HEK293 (cell line): Measurements from ENCODE around the gene SLC38A7.

ENCODE experiments used
- CTCF ChIA-PET: fragments of 350-600 bp; formaldehyde crosslinking; extraction: SDS; loops from one replicate; lab custom pipeline; 2021; ENCODE audit warnings: antibody characterized with exemption; lab: Yijun Ruan, JAX
- POLR2A ChIA-PET: fragments of 300-600 bp; formaldehyde crosslinking; extraction: SDS; loops from one replicate; lab custom pipeline; 2020; ENCODE audit warnings: antibody characterized with exemption, inconsistent platforms; lab: Yijun Ruan, JAX
- H3K27ac ChIP-seq: fragments of 200-500 bp; sonication (Bioruptor generic); 2 replicates; pipeline ENCODE4 v1.5.1; 2014; ENCODE audit warnings: low read depth, low read length, control low read depth, inconsistent platforms; ENCODE audit errors: extremely low read depth
- H3K36me3 ChIP-seq, 2 experiments: fragments of 200-500 bp in 1 of 2; sonication (Bioruptor generic) in 1 of 2; 1 replicate in 1 of 2; 2 replicates in 1 of 2; pipeline ENCODE4 v1.5.1; 2014 to 2017; ENCODE audit warnings: inconsistent platforms in 2 of 2, low read length in 2 of 2; ENCODE audit not compliant: control insufficient read depth in 2 of 2, insufficient read depth in 1 of 2
- H3K4me1 ChIP-seq: fragments of 200-500 bp; sonication (Bioruptor generic); 2 replicates; pipeline ENCODE4 v1.5.1; 2014; ENCODE audit warnings: mild to moderate bottlenecking, low read length, inconsistent platforms; ENCODE audit not compliant: control insufficient read depth, insufficient read depth
- H3K4me3 ChIP-seq: 2 replicates; pipeline ENCODE4 v1.5.1; 2011; ENCODE audit warnings: low read depth, mild to moderate bottlenecking, control low read depth, low read length, moderate library complexity
- H3K9me3 ChIP-seq: fragments of 200-500 bp; sonication (Bioruptor generic); 2 replicates; pipeline ENCODE4 v1.5.1; 2014; ENCODE audit warnings: low read depth, low read length, inconsistent platforms; ENCODE audit not compliant: control insufficient read depth, insufficient read depth
- IKZF3 ChIP-seq: fragments of 450-650 bp; IDR thresholded peaks from 2 replicates; pipeline ENCODE4 v1.5.0; 2018; ENCODE audit warnings: missing biosample characterization, mild to moderate bottlenecking, missing genetic modification characterization, moderate library complexity
- KLF8 ChIP-seq: fragments of 450-650 bp; formaldehyde crosslinking; IDR thresholded peaks from 2 replicates; pipeline ENCODE4 v1.5.1; 2016; ENCODE audit warnings: missing biosample characterization, missing genetic modification characterization
- SCRT2 ChIP-seq: fragments of 450-650 bp; formaldehyde crosslinking; IDR thresholded peaks from 2 replicates; pipeline ENCODE4 v1.5.1; 2016; ENCODE audit warnings: missing biosample characterization, missing genetic modification characterization
- SP2 ChIP-seq: fragments of 450-650 bp; formaldehyde crosslinking; IDR thresholded peaks from 2 replicates; pipeline ENCODE4 v1.5.1; 2016; ENCODE audit warnings: missing biosample characterization, missing genetic modification characterization
- SP7 ChIP-seq: fragments of 450-650 bp; formaldehyde crosslinking; IDR thresholded peaks from 2 replicates; pipeline ENCODE4 v1.5.1; 2016; ENCODE audit warnings: missing biosample characterization, missing genetic modification characterization
- YY2 ChIP-seq: fragments of 450-650 bp; formaldehyde crosslinking; IDR thresholded peaks from 2 replicates; pipeline ENCODE4 v1.5.1; 2016; ENCODE audit warnings: missing biosample characterization, missing genetic modification characterization
- ZBTB48 ChIP-seq: fragments of 450-650 bp; formaldehyde crosslinking; IDR thresholded peaks from 2 replicates; pipeline ENCODE4 v1.5.1; 2016; ENCODE audit warnings: missing biosample characterization, missing genetic modification characterization
- ZFHX2 ChIP-seq: fragments of 450-650 bp; formaldehyde crosslinking; conservative IDR thresholded peaks from 2 replicates; pipeline ENCODE4 v1.5.1; 2016; ENCODE audit warnings: missing biosample characterization, missing genetic modification characterization
- ZFP37 ChIP-seq: fragments of 450-650 bp; formaldehyde crosslinking; IDR thresholded peaks from 2 replicates; pipeline ENCODE4 v1.5.1; 2016; ENCODE audit warnings: missing biosample characterization, missing genetic modification characterization
- ZNF146 ChIP-seq: fragments of 450-650 bp; formaldehyde crosslinking; IDR thresholded peaks from 2 replicates; pipeline ENCODE4 v1.5.1; 2016; ENCODE audit warnings: missing biosample characterization, missing genetic modification characterization
- ZNF157 ChIP-seq: fragments of 450-650 bp; formaldehyde crosslinking; IDR thresholded peaks from 2 replicates; pipeline ENCODE4 v1.5.1; 2016; ENCODE audit warnings: missing biosample characterization, missing genetic modification characterization
- ZNF169 ChIP-seq: fragments of 450-650 bp; formaldehyde crosslinking; IDR thresholded peaks from 2 replicates; pipeline ENCODE4 v1.5.1; 2016; ENCODE audit warnings: missing biosample characterization, missing genetic modification characterization
- ZNF175 ChIP-seq: fragments of 450-650 bp; formaldehyde crosslinking; IDR thresholded peaks from 2 replicates; pipeline ENCODE4 v1.5.1; 2016; ENCODE audit warnings: missing biosample characterization, missing genetic modification characterization
- ZNF19 ChIP-seq: fragments of 450-650 bp; formaldehyde crosslinking; IDR thresholded peaks from 2 replicates; pipeline ENCODE4; 2016; ENCODE audit warnings: missing biosample characterization, missing genetic modification characterization, low read depth
- ZNF239 ChIP-seq: fragments of 450-650 bp; formaldehyde crosslinking; IDR thresholded peaks from 2 replicates; pipeline ENCODE4 v1.5.1; 2016; ENCODE audit warnings: missing biosample characterization, missing genetic modification characterization
- ZNF248 ChIP-seq: fragments of 450-650 bp; formaldehyde crosslinking; IDR thresholded peaks from 2 replicates; pipeline ENCODE4 v1.5.1; 2017; ENCODE audit warnings: missing biosample characterization, missing genetic modification characterization
- ZNF266 ChIP-seq: fragments of 450-650 bp; formaldehyde crosslinking; IDR thresholded peaks from 2 replicates; pipeline ENCODE4 v1.5.1; 2016; ENCODE audit warnings: missing biosample characterization, missing genetic modification characterization, low read depth
- ZNF335 ChIP-seq: fragments of 450-650 bp; formaldehyde crosslinking; conservative IDR thresholded peaks from 2 replicates; pipeline ENCODE4 v1.5.1; 2016; ENCODE audit warnings: missing biosample characterization, missing genetic modification characterization
- ZNF423 ChIP-seq: fragments of 450-650 bp; formaldehyde crosslinking; IDR thresholded peaks from 2 replicates; pipeline ENCODE4 v1.5.1; 2016; ENCODE audit warnings: missing biosample characterization, missing genetic modification characterization
- ZNF433 ChIP-seq: fragments of 450-650 bp; formaldehyde crosslinking; IDR thresholded peaks from 2 replicates; pipeline ENCODE4 v1.5.1; 2016; ENCODE audit warnings: missing biosample characterization, missing genetic modification characterization, low read depth
- ZNF76 ChIP-seq: fragments of 450-650 bp; formaldehyde crosslinking; IDR thresholded peaks from 2 replicates; pipeline ENCODE4; 2016; ENCODE audit warnings: low read depth, missing biosample characterization, missing genetic modification characterization, borderline replicate concordance
- ZNF768 ChIP-seq: fragments of 450-650 bp; formaldehyde crosslinking; IDR thresholded peaks from 2 replicates; pipeline ENCODE4 v1.5.1; 2018; ENCODE audit warnings: missing biosample characterization, mild to moderate bottlenecking, missing genetic modification characterization
- ZXDB ChIP-seq: fragments of 450-650 bp; formaldehyde crosslinking; IDR thresholded peaks from 2 replicates; pipeline ENCODE4 v1.5.1; 2016; ENCODE audit warnings: missing biosample characterization, missing genetic modification characterization
- TF ChIP-seq, protein P1 (sequence below): fragments of 450-650 bp; formaldehyde crosslinking; IDR thresholded peaks from 2 replicates; pipeline ENCODE4 v1.5.1; 2016; ENCODE audit warnings: missing biosample characterization, missing genetic modification characterization
- TF ChIP-seq, protein P2 (sequence below): fragments of 450-650 bp; formaldehyde crosslinking; IDR thresholded peaks from 2 replicates; pipeline ENCODE4 v1.5.1; 2016; ENCODE audit warnings: missing biosample characterization, missing genetic modification characterization, borderline replicate concordance
- TF ChIP-seq, protein P3 (sequence below): fragments of 450-650 bp; formaldehyde crosslinking; IDR thresholded peaks from 2 replicates; pipeline ENCODE4 v1.5.1; 2016; ENCODE audit warnings: missing biosample characterization, missing genetic modification characterization
- TF ChIP-seq, protein P4 (sequence below): IDR thresholded peaks from 2 replicates; pipeline ENCODE4 v1.6.1; 2011; ENCODE audit warnings: mild to moderate bottlenecking, low read depth, low read length, borderline replicate concordance

The SLC38A7 gene

DNA sequence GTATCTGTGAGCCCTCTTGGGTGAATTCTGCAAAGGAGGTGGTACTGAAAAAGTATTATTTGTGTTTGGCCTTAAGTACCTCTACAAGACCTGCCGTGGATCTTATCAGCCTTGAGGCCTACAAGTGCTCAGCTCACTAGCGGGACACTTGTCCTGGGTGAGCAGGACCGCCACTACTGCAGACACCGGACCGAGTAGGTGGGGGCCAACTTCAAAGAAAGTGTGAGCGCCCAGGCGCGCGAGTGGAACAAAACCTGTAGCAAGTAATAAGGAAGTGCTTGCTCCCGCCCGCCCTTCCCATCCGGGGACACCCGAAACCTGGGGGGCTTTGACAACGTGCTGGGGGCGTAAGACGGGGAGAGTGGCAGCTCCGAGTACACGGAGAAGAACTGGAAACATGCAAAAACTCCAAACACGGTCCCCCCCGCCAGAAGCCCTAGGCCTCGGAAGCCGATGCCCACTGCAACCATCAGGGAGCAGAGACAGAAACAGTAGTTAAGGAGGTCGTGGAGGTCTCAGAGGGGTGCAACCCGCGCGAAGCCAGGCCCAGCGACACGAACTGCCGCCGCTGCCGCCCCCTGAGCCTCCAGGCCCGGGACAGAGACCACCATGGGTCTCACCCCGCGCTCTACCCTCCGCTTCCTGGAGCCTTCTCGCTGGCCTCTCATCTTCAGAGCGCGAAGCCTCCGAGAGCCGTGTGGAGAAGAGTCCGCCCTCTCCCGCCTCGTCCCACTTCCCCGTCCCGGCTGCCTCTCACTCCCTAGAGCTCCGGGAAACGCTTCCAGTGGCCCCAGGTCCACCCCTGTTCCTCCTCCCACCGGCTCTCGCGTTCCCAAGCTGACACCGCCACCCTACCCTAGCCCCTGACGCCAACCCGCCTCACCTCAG is 55.5 kb downstream of the SLC38A7 start (continued):
- peak; percentile 69; the same call in 1 of the 2 replicates for TF ChIP-seq ZNF76 (tag by site-specific recombination)
- no peak for TF ChIP-seq ZNF768
- no peak for TF ChIP-seq SP2
- no peak for TF ChIP-seq ZNF335 (tag by site-specific recombination)
- TF ChIP-seq ZNF175 (tag by site-specific recombination): no peak
- TF ChIP-seq, protein P1, sequence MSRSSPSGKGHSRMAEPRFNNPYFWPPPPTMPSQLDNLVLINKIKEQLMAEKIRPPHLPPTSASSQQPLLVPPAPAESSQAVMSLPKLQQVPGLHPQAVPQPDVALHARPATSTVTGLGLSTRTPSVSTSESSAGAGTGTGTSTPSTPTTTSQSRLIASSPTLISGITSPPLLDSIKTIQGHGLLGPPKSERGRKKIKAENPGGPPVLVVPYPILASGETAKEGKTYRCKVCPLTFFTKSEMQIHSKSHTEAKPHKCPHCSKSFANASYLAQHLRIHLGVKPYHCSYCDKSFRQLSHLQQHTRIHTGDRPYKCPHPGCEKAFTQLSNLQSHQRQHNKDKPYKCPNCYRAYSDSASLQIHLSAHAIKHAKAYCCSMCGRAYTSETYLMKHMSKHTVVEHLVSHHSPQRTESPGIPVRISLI (tag by site-specific recombination): no peak
- no peak for TF ChIP-seq ZNF248
- TF ChIP-seq SP7: peak; percentile 29; the same call in 1 of the 2 replicates
- TF ChIP-seq, protein P2, sequence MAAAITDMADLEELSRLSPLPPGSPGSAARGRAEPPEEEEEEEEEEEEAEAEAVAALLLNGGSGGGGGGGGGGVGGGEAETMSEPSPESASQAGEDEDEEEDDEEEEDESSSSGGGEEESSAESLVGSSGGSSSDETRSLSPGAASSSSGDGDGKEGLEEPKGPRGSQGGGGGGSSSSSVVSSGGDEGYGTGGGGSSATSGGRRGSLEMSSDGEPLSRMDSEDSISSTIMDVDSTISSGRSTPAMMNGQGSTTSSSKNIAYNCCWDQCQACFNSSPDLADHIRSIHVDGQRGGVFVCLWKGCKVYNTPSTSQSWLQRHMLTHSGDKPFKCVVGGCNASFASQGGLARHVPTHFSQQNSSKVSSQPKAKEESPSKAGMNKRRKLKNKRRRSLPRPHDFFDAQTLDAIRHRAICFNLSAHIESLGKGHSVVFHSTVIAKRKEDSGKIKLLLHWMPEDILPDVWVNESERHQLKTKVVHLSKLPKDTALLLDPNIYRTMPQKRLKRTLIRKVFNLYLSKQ (tag by site-specific recombination): no peak
- TF ChIP-seq YY2 (tag by site-specific recombination): 0 out of 2 replicates have a peak, but pooled peaks have one; percentile 36
- no peak for TF ChIP-seq ZXDB (tag by site-specific recombination)
- no peak for TF ChIP-seq ZNF19 (tag by site-specific recombination)
- no peak for TF ChIP-seq ZNF423 (tag by site-specific recombination)
- TF ChIP-seq ZBTB48 (tag by site-specific recombination): 0 out of 2 replicates have a peak, but pooled peaks have one; percentile 36
- TF ChIP-seq ZFP37 (tag by site-specific recombination): peak; percentile 48; the same call in 1 of the 2 replicates
- TF ChIP-seq ZNF266 (tag by site-specific recombination): 0 out of 2 replicates have a peak, but pooled peaks have one; percentile 8
- no peak for TF ChIP-seq ZNF157 (tag by site-specific recombination)
- TF ChIP-seq, protein P3, sequence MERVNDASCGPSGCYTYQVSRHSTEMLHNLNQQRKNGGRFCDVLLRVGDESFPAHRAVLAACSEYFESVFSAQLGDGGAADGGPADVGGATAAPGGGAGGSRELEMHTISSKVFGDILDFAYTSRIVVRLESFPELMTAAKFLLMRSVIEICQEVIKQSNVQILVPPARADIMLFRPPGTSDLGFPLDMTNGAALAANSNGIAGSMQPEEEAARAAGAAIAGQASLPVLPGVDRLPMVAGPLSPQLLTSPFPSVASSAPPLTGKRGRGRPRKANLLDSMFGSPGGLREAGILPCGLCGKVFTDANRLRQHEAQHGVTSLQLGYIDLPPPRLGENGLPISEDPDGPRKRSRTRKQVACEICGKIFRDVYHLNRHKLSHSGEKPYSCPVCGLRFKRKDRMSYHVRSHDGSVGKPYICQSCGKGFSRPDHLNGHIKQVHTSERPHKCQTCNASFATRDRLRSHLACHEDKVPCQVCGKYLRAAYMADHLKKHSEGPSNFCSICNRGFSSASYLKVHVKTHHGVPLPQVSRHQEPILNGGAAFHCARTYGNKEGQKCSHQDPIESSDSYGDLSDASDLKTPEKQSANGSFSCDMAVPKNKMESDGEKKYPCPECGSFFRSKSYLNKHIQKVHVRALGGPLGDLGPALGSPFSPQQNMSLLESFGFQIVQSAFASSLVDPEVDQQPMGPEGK: peak; percentile 17; the same call in 1 of the 2 replicates
- peak; percentile 28; the same call in 1 of the 2 replicates for TF ChIP-seq KLF8 (tag by site-specific recombination)
- no peak for TF ChIP-seq IKZF3 (tag by site-specific recombination)
- no peak for TF ChIP-seq ZNF433

DNA sequence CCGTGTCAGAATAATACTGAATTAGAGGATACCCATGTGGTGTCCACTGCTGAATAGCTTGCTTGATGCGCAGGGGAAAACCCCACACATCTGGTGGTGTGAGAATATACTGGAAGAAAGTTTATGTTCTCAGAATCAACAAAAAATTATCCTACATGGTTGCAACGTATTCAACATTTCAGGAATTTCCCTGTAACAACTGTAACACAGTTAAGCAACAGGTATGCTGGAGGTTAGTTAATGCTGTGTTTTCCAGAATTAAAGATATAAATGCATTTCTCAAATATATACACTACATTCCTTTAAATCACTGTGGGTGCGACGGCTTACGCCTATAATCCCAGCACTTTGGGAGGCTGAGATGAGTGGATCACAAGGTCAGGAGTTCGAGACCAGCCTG is 60.4 kb downstream of the SLC38A7 start:
- Histone ChIP-seq H3K4me1 (no peaks in the 10 kb centered on the region), H3K4me3 (no peak overlapping the region), H3K27ac (no peak overlapping the region), H3K36me3 (peaks cover 53 to 64% of the 10 kb centered on the region in 2 experiments; a peak in 2 of 3 replicates), H3K9me3 (no peaks in the 10 kb centered on the region)
- TF ChIP-seq SCRT2 (tag by site-specific recombination) (peak; percentile 88), ZNF169 (tag by site-specific recombination) (no peak), ZFHX2 (no peak), ZNF239 (tag by site-specific recombination) (no peak), ZNF146 (tag by site-specific recombination) (no peak)
- TF ChIP-seq, protein P4, sequence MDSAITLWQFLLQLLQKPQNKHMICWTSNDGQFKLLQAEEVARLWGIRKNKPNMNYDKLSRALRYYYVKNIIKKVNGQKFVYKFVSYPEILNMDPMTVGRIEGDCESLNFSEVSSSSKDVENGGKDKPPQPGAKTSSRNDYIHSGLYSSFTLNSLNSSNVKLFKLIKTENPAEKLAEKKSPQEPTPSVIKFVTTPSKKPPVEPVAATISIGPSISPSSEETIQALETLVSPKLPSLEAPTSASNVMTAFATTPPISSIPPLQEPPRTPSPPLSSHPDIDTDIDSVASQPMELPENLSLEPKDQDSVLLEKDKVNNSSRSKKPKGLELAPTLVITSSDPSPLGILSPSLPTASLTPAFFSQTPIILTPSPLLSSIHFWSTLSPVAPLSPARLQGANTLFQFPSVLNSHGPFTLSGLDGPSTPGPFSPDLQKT: no peak
- POLR2A ChIA-PET: interaction anchor here (1.1 kb wide), 1 partner anchor 9 kb away, joined by 4 read pairs; no protein-coding TSS in a partner anchor
- CTCF ChIA-PET: interaction anchor here (1.3 kb wide), 1 partner anchor 287 kb away, joined by 4 read pairs; no protein-coding TSS in a partner anchor
